PC-3 (cell line): ENCODE data around the gene C9. TPM values are rescaled to one million over a fixed set of nuclear protein-coding genes. Genes with fewer than 3 reads are reported as not detected.
A peak's percentile ranks its signal among the peaks of the same experiment; 100 is the strongest.

Source experiments
- ATAC-seq: fragments of 200-7000 bp; cut with Tn5 transposase; 2 replicates; pipeline ENCODE4 v1.9.1; 2020; ENCODE audit warnings: mild to moderate bottlenecking, moderate library complexity
- BruUV-seq: library from RNA; stranded (reverse); fragments of 400-500 nt; replicated peaks from 2 replicates; lab custom pipeline; 2021; lab: Mats Ljungman, UMichigan
- CTCF ChIA-PET: fragments of 300-600 bp; sonication (Branson Sonifier 250); formaldehyde crosslinking; loops from one replicate; lab custom pipeline; 2022; ENCODE audit warnings: antibody characterized with exemption; lab: Charles Lee
- POLR2A ChIA-PET: fragments of 300-600 bp; sonication (Branson Sonifier 250); formaldehyde crosslinking; loops from one replicate; lab custom pipeline; 2022; ENCODE audit warnings: antibody characterized with exemption; ENCODE audit not compliant: unreplicated experiment; lab: Charles Lee
- DNase-seq: peaks from one replicate; pipeline ENCODE4 v3.0.0-alpha.2; 2015
- H2AFZ ChIP-seq: fragments of 300-600 bp; sonication (generic); 2 replicates; pipeline ENCODE4 v1.6.0; 2016; ENCODE audit warnings: antibody characterized with exemption, low read length
- H3F3A ChIP-seq: fragments of 300-600 bp; sonication (generic); one replicate; pipeline ENCODE4 v1.6.0; 2017; ENCODE audit warnings: antibody characterized with exemption, low read length, control low read depth, mild to moderate bottlenecking; ENCODE audit not compliant: unreplicated experiment
- H3K27ac ChIP-seq: fragments of 300-600 bp; sonication (generic); 2 replicates; pipeline ENCODE4 v1.5.1; 2016; ENCODE audit warnings: mild to moderate bottlenecking, low read length
- H3K27me3 ChIP-seq: fragments of 300-600 bp; sonication (generic); 2 replicates; pipeline ENCODE4 v1.6.1; 2016; ENCODE audit warnings: low read length, mixed read lengths
- H3K36me3 ChIP-seq: fragments of 300-600 bp; sonication (generic); 2 replicates; pipeline ENCODE4 v1.6.1; 2016; ENCODE audit warnings: low read depth, mixed run types, low read length, mixed read lengths
- H3K4me1 ChIP-seq: fragments of 300-600 bp; sonication (generic); 2 replicates; pipeline ENCODE4 v1.5.1; 2016; ENCODE audit warnings: low read length; ENCODE audit not compliant: insufficient read depth
- H3K4me2 ChIP-seq: fragments of 300-600 bp; sonication (generic); 2 replicates; pipeline ENCODE4 v1.6.0; 2016; ENCODE audit warnings: low read length
- H3K4me3 ChIP-seq: fragments of 300-600 bp; sonication (generic); 2 replicates; pipeline ENCODE4 v1.5.1; 2016; ENCODE audit warnings: mild to moderate bottlenecking, low read length, mixed read lengths
- H3K79me2 ChIP-seq: fragments of 300-600 bp; sonication (generic); 2 replicates; pipeline ENCODE4 v1.6.1; 2017; ENCODE audit warnings: low read length, mixed read lengths
- H3K9ac ChIP-seq: fragments of 300-600 bp; sonication (generic); 2 replicates; pipeline ENCODE4 v1.6.0; 2016; ENCODE audit warnings: mild to moderate bottlenecking, low read length
- H3K9me2 ChIP-seq: fragments of 300-600 bp; sonication (generic); replicated peaks from 2 replicates; pipeline ENCODE4 v1.6.1; 2016; ENCODE audit warnings: mixed run types, low read length, mixed read lengths
- H3K9me3 ChIP-seq: fragments of 300-600 bp; sonication (generic); 2 replicates; pipeline ENCODE4 v1.6.1; 2016; ENCODE audit warnings: low read length, mixed read lengths
- H4K20me1 ChIP-seq: fragments of 300-600 bp; sonication (generic); 2 replicates; pipeline ENCODE4 v1.6.1; 2016; ENCODE audit warnings: low read length, mixed read lengths
- EZH2 ChIP-seq: fragments of 300-600 bp; sonication (generic); IDR thresholded peaks from one replicate; pipeline ENCODE4 v1.6.1; 2017; ENCODE audit warnings: antibody characterized with exemption, mild to moderate bottlenecking, low read length; ENCODE audit not compliant: unreplicated experiment
- EZH2phosphoT487 ChIP-seq: fragments of 300-600 bp; sonication (generic); IDR thresholded peaks from 2 replicates; pipeline ENCODE4 v1.6.1; 2018; ENCODE audit warnings: mild to moderate bottlenecking, antibody characterized with exemption, low read length, borderline replicate concordance
- intact Hi-C: fragments of 100-400 bp; cut with micrococcal nuclease; formaldehyde crosslinking; loops from 2 replicates; pipeline ENCODE4 v1.9.0; 2023
- total RNA-seq: library from RNA; depleted of rRNA; stranded (reverse); fragments of >200 nt; gene quantifications from 2 replicates; pipeline ENCODE4 v1.2.3, GENCODE V29; 2014
- TF ChIP-seq, protein P1 (sequence below): fragments of 300-600 bp; sonication (generic); conservative IDR thresholded peaks from 2 replicates; pipeline ENCODE4 v1.5.1; 2017; ENCODE audit warnings: antibody characterized with exemption, low read depth, mild to moderate bottlenecking, low read length

C9 gene
- total RNA-seq, 1 experiment from 2014 or later, result not detected

- Histone ChIP-seq H3K9me3 (no peaks in the 10 kb centered on the region), H3K27me3 (no peaks in the 10 kb centered on the region), H3K4me2 (no peak overlapping the region), H2AFZ (no peak overlapping the region), H3K4me3 (no peak overlapping the region), H3K36me3 (no peaks in the 10 kb centered on the region), H4K20me1 (no peaks in the 10 kb centered on the region), H3K4me1 (peaks cover 4% of the 10 kb centered on the region; the same call in 1 of the 2 replicates), H3K9ac (no peak overlapping the region), H3F3A (no peaks in the 10 kb centered on the region), H3K79me2 (no peaks in the 10 kb centered on the region), H3K27ac (no peak overlapping the region), H3K9me2 (no peaks in the 10 kb centered on the region)
- DNase-seq, result no peak
- TF ChIP-seq, protein P1, sequence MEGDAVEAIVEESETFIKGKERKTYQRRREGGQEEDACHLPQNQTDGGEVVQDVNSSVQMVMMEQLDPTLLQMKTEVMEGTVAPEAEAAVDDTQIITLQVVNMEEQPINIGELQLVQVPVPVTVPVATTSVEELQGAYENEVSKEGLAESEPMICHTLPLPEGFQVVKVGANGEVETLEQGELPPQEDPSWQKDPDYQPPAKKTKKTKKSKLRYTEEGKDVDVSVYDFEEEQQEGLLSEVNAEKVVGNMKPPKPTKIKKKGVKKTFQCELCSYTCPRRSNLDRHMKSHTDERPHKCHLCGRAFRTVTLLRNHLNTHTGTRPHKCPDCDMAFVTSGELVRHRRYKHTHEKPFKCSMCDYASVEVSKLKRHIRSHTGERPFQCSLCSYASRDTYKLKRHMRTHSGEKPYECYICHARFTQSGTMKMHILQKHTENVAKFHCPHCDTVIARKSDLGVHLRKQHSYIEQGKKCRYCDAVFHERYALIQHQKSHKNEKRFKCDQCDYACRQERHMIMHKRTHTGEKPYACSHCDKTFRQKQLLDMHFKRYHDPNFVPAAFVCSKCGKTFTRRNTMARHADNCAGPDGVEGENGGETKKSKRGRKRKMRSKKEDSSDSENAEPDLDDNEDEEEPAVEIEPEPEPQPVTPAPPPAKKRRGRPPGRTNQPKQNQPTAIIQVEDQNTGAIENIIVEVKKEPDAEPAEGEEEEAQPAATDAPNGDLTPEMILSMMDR, result no peak
- no peak for TF ChIP-seq EZH2
- no peak for TF ChIP-seq EZH2phosphoT487
- ChIA-PET POLR2A (no interaction called here), CTCF (no interaction called here)
- BruUV-seq, result no TSS peak
- intact Hi-C loops, result no loop called here
- no peak for ATAC-seq
Measured at GRCh38 chr5:39356263-39356662, 8.0 kb downstream of the C9 start.

GRCh38 chr5:39355324-39355723 is 9.0 kb downstream of the C9 start:
- no peaks in the 10 kb centered on the region for H3K9me3 ChIP-seq
- no peak overlapping the region for H3K9ac ChIP-seq
- CTCF ChIA-PET, result interaction anchor here (0.6 kb wide), 1 partner anchor 935 kb away, joined by 3 read pairs; no protein-coding TSS in a partner anchor
- H3K9me2 ChIP-seq, result no peaks in the 10 kb centered on the region
- H3K4me1 ChIP-seq, result no peaks in the 10 kb centered on the region; the same call in 1 of the 2 replicates
- POLR2A ChIA-PET, result interaction anchor here (0.7 kb wide), 1 partner anchor 82 kb away, joined by 4 read pairs; no protein-coding TSS in a partner anchor
- H2AFZ ChIP-seq, result no peak overlapping the region
- peak; percentile 48 for DNase-seq
- H4K20me1 ChIP-seq, result no peaks in the 10 kb centered on the region
- no peak overlapping the region for H3K4me3 ChIP-seq
- no peak overlapping the region for H3K27ac ChIP-seq
- no peaks in the 10 kb centered on the region for H3F3A ChIP-seq
- peak; percentile 57 for ATAC-seq
- no peaks in the 10 kb centered on the region for H3K27me3 ChIP-seq
- TF ChIP-seq, protein P1, result no peak
- TF ChIP-seq EZH2 (no peak), EZH2phosphoT487 (no peak)
- no TSS peak for BruUV-seq
- no peaks in the 10 kb centered on the region for H3K36me3 ChIP-seq
- intact Hi-C loops, result no loop called here
- H3K4me2 ChIP-seq, result no peak overlapping the region
- H3K79me2 ChIP-seq, result no peaks in the 10 kb centered on the region

- BruUV-seq, result no TSS peak
- no peaks in the 10 kb centered on the region for H3K27me3 ChIP-seq
- no peak overlapping the region for H3K4me3 ChIP-seq
- H3K9me3 ChIP-seq, result no peaks in the 10 kb centered on the region
- TF ChIP-seq, protein P1, result no peak
- no peak for TF ChIP-seq EZH2phosphoT487
- H3K79me2 ChIP-seq, result no peaks in the 10 kb centered on the region
- no peak overlapping the region for H3K27ac ChIP-seq
- H3K9me2 ChIP-seq, result no peaks in the 10 kb centered on the region
- no peaks in the 10 kb centered on the region for H3F3A ChIP-seq
- no peak overlapping the region for H3K9ac ChIP-seq
- CTCF ChIA-PET, result no interaction called here
- no peak for DNase-seq
- no peak for ATAC-seq
- no peaks in the 10 kb centered on the region for H3K36me3 ChIP-seq
- POLR2A ChIA-PET, result no interaction called here
- H2AFZ ChIP-seq, result no peak overlapping the region
- H3K4me2 ChIP-seq, result no peak overlapping the region
- intact Hi-C loops, result no loop called here
- no peaks in the 10 kb centered on the region for H4K20me1 ChIP-seq
- H3K4me1 ChIP-seq, result no peaks in the 10 kb centered on the region
Measured at GRCh38 chr5:39353717-39354399, 10.4 kb downstream of the C9 start.
